Muscle layer of duodenum (tissue), 2 donors: ENCODE data around the gene KCNAB2.
"Not testable (repeated sequence)": the region's sequence is repeated elsewhere in the genome, so short reads cannot be mapped to it uniquely, and the experiment has no call there.

Source experiments
- H3K27ac ChIP-seq: one replicate; pipeline ENCODE4 v1.7.0; 2013; ENCODE audit warnings: mild to moderate bottlenecking, low read length
- H3K27me3 ChIP-seq: one replicate; pipeline ENCODE4 v1.7.0; 2013; ENCODE audit warnings: low read depth, mild to moderate bottlenecking, control low read depth, low read length
- H3K36me3 ChIP-seq, 2 donors: one replicate each; pipeline ENCODE4 v1.7.0; 2013; ENCODE audit warnings: low read length in 2 of 2, control low read depth in 1 of 2, mild to moderate bottlenecking in 1 of 2; ENCODE audit not compliant: insufficient read depth in 2 of 2, control insufficient read depth in 1 of 2
- H3K4me1 ChIP-seq, 2 donors: one replicate each; pipeline ENCODE4 v1.7.0; 2013; ENCODE audit warnings: low read length in 2 of 2, mild to moderate bottlenecking in 2 of 2, control low read depth in 1 of 2, moderate library complexity in 1 of 2; ENCODE audit not compliant: insufficient read depth in 2 of 2, control insufficient read depth in 1 of 2
- H3K4me3 ChIP-seq, 2 donors: one replicate each; pipeline ENCODE4 v1.7.0; 2013; ENCODE audit warnings: low read length in 2 of 2, low read depth in 1 of 2, mild to moderate bottlenecking in 1 of 2
- H3K9me3 ChIP-seq, 2 donors: one replicate each; pipeline ENCODE4 v1.7.0; 2013; ENCODE audit warnings: low read length in 2 of 2, control low read depth in 1 of 2, mild to moderate bottlenecking in 1 of 2; ENCODE audit not compliant: control insufficient read depth in 1 of 2
- donor health status: healthy.

Gene KCNAB2

DNA sequence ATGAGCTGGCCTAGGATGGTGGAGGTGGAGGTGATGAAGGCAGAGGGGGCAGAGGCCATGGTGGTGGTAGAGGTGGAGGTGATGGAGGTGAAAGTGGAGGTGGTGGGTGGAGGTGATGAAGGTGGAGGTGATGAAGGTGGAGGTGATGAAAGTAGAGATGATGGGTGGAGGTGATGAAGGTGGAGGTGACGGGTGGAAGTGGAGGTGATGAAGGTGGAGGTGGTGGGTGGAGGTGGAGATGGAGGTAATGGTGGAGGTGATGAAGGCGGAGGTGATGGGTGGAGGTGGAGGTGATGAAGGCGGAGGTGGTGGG lies 33.8 kb upstream of the KCNAB2 start:
- H3K27me3 ChIP-seq = no peaks in the 10 kb centered on the region
- H3K9me3 ChIP-seq = no peaks in the 10 kb centered on the region
- H3K4me3 ChIP-seq = no peak overlapping the region
- no peak overlapping the region for H3K27ac ChIP-seq
- H3K4me1 ChIP-seq = no peaks in the 10 kb centered on the region
- no peaks in the 10 kb centered on the region for H3K36me3 ChIP-seq

DNA sequence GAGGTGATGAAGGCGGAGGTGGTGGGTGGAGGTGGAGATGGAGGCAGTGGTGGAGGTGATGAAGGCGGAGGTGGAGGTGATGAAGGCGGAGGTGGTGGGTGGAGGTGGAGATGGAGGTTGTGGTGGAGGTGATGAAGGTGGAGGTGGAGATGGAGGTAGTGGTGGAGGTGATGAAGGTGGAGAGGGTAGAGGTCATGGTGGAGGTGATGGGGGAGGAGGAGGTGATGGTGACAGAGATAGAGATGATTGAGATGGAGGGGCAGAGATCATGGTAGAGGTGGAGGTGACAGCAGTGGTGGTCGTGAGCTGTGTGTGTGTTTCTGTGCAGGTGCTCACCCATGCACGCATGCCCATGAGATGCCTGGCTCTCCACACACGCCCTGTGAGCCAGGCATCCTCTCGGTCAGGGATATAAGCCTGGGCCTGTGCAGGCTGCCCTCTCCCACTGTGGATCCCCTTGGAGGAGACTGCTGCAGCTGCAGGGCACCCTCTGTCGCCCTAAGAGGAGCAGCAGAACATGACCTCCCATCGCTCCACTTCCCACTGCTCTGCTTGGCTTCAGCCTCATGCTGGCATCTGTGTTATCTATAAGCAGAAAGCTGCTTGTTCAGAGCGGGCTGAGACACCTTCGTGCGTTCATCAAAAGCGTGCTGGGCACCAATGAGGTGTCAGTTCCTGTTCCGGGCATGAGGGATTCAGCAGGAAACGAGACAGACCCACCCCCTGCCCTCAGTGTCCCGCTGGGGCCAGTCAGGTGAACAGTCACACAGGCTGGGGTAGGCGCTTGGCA lies 33.0 kb upstream of the KCNAB2 start:
- Histone ChIP-seq H3K36me3 (no peaks in the 10 kb centered on the region), H3K4me3 (no peak overlapping the region), H3K9me3 (no peaks in the 10 kb centered on the region), H3K27me3 (no peaks in the 10 kb centered on the region), H3K4me1 (no peaks in the 10 kb centered on the region), H3K27ac (no peak overlapping the region)

DNA sequence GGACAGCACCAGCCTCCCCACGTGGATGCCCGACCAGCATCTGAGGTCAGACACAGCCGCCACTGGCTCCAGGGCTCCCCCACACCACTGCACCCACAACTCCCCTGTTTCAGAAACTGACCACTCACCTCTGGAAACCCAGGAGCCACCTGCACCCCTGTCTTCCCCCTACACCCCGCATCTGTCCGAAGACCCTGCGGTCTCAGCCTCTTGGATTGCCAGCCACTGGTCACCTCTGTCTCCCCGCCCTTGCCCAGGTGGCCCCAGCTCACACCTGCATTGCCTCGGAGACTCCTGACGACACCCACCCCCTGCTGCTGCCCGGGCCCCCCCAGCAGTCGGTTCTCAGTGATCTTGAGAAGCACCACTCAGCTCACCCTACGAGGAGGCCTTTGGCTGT lies 32.2 kb upstream of the KCNAB2 start:
- Histone ChIP-seq H3K4me3 (no peak overlapping the region), H3K27ac (no peak overlapping the region), H3K36me3 (no peaks in the 10 kb centered on the region), H3K9me3 (no peaks in the 10 kb centered on the region), H3K4me1 (no peaks in the 10 kb centered on the region), H3K27me3 (no peaks in the 10 kb centered on the region)

DNA sequence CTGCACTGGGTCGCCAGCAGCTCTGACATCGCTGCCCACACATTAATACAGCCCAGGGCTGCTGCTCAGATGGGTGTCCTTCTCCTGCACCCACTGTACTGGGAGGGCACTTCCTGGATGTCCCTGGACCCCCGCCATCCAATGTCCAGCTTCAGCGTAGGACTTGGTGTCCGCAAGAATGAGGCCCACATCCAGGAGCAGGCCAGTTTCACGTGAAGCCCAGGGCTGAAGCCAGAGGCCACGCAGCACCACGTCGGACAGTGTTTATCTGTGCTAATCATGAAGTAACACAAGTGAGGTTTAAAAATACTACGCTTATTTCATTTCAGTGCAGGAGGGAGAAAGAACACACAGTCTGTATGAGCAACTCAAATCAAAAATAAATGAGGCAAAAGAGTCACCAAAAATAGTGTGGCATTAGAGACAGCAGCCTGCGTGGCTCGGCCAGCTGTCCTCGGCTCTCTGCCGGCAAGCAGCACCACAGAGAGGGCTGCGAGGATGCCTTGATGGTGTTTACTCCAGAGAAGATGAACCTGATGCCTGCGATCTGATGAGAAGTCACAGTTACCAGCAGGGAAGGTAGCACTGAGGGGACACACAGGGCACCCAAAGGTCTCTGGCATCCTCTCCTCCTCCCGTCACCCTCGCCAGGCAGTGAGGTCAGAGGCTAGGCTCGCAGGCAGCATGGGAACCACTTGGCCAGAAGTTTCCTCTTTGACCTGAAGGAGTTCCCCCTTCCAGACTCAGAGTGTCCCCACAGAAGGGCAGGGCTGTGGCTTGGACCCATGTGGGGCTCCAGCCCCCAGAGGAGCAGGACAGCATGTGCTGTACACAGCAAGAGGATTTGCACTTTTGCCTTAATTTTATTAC lies 31.3 kb upstream of the KCNAB2 start:
- Histone ChIP-seq H3K27me3 (no peaks in the 10 kb centered on the region), H3K4me3 (no peak overlapping the region), H3K36me3 (no peaks in the 10 kb centered on the region), H3K27ac (no peak overlapping the region), H3K9me3 (no peaks in the 10 kb centered on the region), H3K4me1 (no peaks in the 10 kb centered on the region)

- Histone ChIP-seq H3K9me3 (no peaks in the 10 kb centered on the region), H3K4me3 (no peak overlapping the region)
These were observed 29.4 kb upstream of the KCNAB2 start for GRCh38 chr1:6016191-6016865.

GRCh38 chr1:6017654-6018053 lies 28.0 kb upstream of the KCNAB2 start:
- not testable (repeated sequence) for H3K4me3 ChIP-seq, H3K4me1 ChIP-seq, H3K9me3 ChIP-seq, H3K36me3 ChIP-seq, H3K27me3 ChIP-seq, H3K27ac ChIP-seq

More at GRCh38 chr1:6016191-6016865, 29.4 kb upstream of the KCNAB2 start:
- no peaks in the 10 kb centered on the region for H3K27me3 ChIP-seq
- no peaks in the 10 kb centered on the region for H3K36me3 ChIP-seq
- no peaks in the 10 kb centered on the region for H3K4me1 ChIP-seq
- H3K27ac ChIP-seq = no peak overlapping the region

- Histone ChIP-seq H3K27ac (no peak overlapping the region), H3K27me3 (no peaks in the 10 kb centered on the region), H3K4me1 (no peaks in the 10 kb centered on the region)
These were observed 26.4 kb upstream of the KCNAB2 start for GRCh38 chr1:6019166-6019845.

GRCh38 chr1:6022193-6022592 lies 23.5 kb upstream of the KCNAB2 start:
- H3K4me1 ChIP-seq = no peaks in the 10 kb centered on the region
- no peaks in the 10 kb centered on the region for H3K36me3 ChIP-seq
- H3K9me3 ChIP-seq = no peaks in the 10 kb centered on the region
- no peaks in the 10 kb centered on the region for H3K27me3 ChIP-seq
- no peak overlapping the region for H3K27ac ChIP-seq
- H3K4me3 ChIP-seq = no peak overlapping the region

More at GRCh38 chr1:6019166-6019845, 26.4 kb upstream of the KCNAB2 start:
- Histone ChIP-seq H3K9me3 (no peaks in the 10 kb centered on the region), H3K36me3 (no peaks in the 10 kb centered on the region), H3K4me3 (no peak overlapping the region)

DNA sequence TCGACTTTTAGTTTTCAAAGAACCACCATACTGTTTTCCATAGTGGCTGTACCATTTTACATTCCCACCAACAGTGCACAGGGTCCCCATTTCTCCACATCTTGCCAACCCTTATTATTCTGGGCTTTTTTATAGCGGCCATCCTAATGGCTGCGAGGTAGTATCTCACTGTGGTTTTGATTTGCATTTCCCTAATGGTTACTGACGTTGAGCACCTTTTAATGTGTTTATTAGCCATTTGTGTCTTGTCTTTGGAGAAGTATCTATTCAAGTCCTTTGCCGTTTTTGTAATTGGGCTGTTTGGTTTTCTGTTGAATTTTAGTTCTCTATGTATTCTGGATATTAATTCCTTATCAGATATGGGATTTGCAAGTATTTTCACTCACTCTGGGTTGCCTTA lies 22.3 kb upstream of the KCNAB2 start:
- Histone ChIP-seq H3K4me1 (no peaks in the 10 kb centered on the region), H3K36me3 (no peaks in the 10 kb centered on the region), H3K9me3 (no peaks in the 10 kb centered on the region), H3K4me3 (no peak overlapping the region), H3K27me3 (no peaks in the 10 kb centered on the region), H3K27ac (no peak overlapping the region)

GRCh38 chr1:6024376-6024775 lies 21.3 kb upstream of the KCNAB2 start:
- no peak overlapping the region for H3K27ac ChIP-seq

More at GRCh38 chr1:6024376-6024775, 21.3 kb upstream of the KCNAB2 start:
- Histone ChIP-seq H3K27me3 (no peaks in the 10 kb centered on the region), H3K4me1 (no peaks in the 10 kb centered on the region), H3K4me3 (no peak overlapping the region), H3K9me3 (no peaks in the 10 kb centered on the region), H3K36me3 (no peaks in the 10 kb centered on the region)
